ENCODE measurements around the gene CADM2. TPM values are rescaled to one million over a fixed set of nuclear protein-coding genes. Genes with fewer than 3 reads are reported as not detected.
A peak's percentile ranks its signal among the peaks of the same experiment; 100 is the strongest.

The CADM2 gene
- total RNA-seq, 1 donor from 2014 or later = 2.9 TPM

DNA sequence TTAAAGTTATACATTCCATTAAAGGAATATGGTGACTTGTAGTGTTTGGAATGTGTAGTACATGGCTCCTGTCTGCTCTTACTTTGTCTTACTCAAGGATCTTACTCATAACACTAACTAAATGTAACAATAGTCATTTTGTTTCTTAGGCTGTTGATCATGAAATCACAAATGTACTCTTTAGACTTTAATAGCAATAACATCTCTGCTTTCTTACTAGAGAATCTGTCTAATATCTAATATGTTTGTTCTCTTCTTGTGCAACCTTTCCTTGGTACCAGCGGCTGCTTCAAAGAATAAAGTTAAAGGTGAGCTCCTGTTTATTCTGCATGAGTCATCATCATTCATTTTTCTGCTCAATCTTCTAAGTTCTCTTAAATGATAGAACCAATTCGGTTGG lies 767.5 kb downstream of the CADM2 start:
- no peaks in the 10 kb centered on the region for H3K36me3 ChIP-seq (ENCODE audit: insufficient read depth, low read length)
- H3K79me2 ChIP-seq (ENCODE audit: insufficient read depth, low read length) = no peaks in the 10 kb centered on the region
- Mint-ChIP-seq H3K27me3 (ENCODE audit: low read depth, unreplicated experiment) (no peaks in the 10 kb centered on the region), H3K4me3 (ENCODE audit: unreplicated experiment) (no peak overlapping the region), H3K36me3 (ENCODE audit: low read depth, unreplicated experiment) (no peaks in the 10 kb centered on the region), H3K4me1 (ENCODE audit: low read depth, unreplicated experiment) (peaks cover 10% of the 10 kb centered on the region), H3K9me3 (ENCODE audit: unreplicated experiment) (no peaks in the 10 kb centered on the region), H3K27ac (ENCODE audit: unreplicated experiment) (peak overlapping the region; percentile 60)
- no peaks in the 10 kb centered on the region for H4K20me1 ChIP-seq (ENCODE audit: insufficient read depth, low read length)
- no peaks in the 10 kb centered on the region for H3K27me3 ChIP-seq (ENCODE audit: insufficient read depth, low read length)
- H2AFZ ChIP-seq (ENCODE audit: low read depth, low read length) = no peak overlapping the region
- TF ChIP-seq EZH2 (IDR thresholded peaks at IDR 0.05; ENCODE audit: insufficient read depth, low read length) = no peak
- TF ChIP-seq, protein P1, sequence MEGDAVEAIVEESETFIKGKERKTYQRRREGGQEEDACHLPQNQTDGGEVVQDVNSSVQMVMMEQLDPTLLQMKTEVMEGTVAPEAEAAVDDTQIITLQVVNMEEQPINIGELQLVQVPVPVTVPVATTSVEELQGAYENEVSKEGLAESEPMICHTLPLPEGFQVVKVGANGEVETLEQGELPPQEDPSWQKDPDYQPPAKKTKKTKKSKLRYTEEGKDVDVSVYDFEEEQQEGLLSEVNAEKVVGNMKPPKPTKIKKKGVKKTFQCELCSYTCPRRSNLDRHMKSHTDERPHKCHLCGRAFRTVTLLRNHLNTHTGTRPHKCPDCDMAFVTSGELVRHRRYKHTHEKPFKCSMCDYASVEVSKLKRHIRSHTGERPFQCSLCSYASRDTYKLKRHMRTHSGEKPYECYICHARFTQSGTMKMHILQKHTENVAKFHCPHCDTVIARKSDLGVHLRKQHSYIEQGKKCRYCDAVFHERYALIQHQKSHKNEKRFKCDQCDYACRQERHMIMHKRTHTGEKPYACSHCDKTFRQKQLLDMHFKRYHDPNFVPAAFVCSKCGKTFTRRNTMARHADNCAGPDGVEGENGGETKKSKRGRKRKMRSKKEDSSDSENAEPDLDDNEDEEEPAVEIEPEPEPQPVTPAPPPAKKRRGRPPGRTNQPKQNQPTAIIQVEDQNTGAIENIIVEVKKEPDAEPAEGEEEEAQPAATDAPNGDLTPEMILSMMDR (IDR thresholded peaks at IDR 0.05; ENCODE audit: insufficient read depth, low read depth, low read length) = no peak
- H3K27ac ChIP-seq (ENCODE audit: low read depth, low read length) = no peak overlapping the region
- H3K9ac ChIP-seq (ENCODE audit: low read length) = no peak overlapping the region
- no peak for FAIRE-seq
- DNase-seq (ENCODE audit: low read depth) = peak; percentile 34
- H3K4me2 ChIP-seq (ENCODE audit: low read length) = no peak overlapping the region
- H3K9me3 ChIP-seq (ENCODE audit: insufficient read depth, low read depth, low read length) = no peaks in the 10 kb centered on the region
- H3K4me1 ChIP-seq (ENCODE audit: insufficient read depth, low read length) = no peaks in the 10 kb centered on the region
- H3K4me3 ChIP-seq (ENCODE audit: insufficient read depth, low read depth, low read length) = no peak overlapping the region

GRCh38 chr3:85737846-85738245 lies 779.1 kb downstream of the CADM2 start:
- Histone ChIP-seq H2AFZ (ENCODE audit: low read depth, low read length) (no peak overlapping the region), H3K27me3 (ENCODE audit: insufficient read depth, low read length) (no peaks in the 10 kb centered on the region), H4K20me1 (ENCODE audit: insufficient read depth, low read length) (no peaks in the 10 kb centered on the region), H3K4me3 (ENCODE audit: insufficient read depth, low read depth, low read length) (no peak overlapping the region), H3K79me2 (ENCODE audit: insufficient read depth, low read length) (no peaks in the 10 kb centered on the region), H3K4me1 (ENCODE audit: insufficient read depth, low read length) (no peaks in the 10 kb centered on the region), H3K4me2 (ENCODE audit: low read length) (no peak overlapping the region), H3K9ac (ENCODE audit: low read length) (no peak overlapping the region), H3K36me3 (ENCODE audit: insufficient read depth, low read length) (no peaks in the 10 kb centered on the region), H3K27ac (ENCODE audit: low read depth, low read length) (no peak overlapping the region), H3K9me3 (ENCODE audit: insufficient read depth, low read depth, low read length) (no peaks in the 10 kb centered on the region)
- Mint-ChIP-seq H3K4me3 (ENCODE audit: unreplicated experiment) (no peak overlapping the region), H3K27ac (ENCODE audit: unreplicated experiment) (no peak overlapping the region), H3K9me3 (ENCODE audit: unreplicated experiment) (no peaks in the 10 kb centered on the region), H3K27me3 (ENCODE audit: low read depth, unreplicated experiment) (no peaks in the 10 kb centered on the region), H3K36me3 (ENCODE audit: low read depth, unreplicated experiment) (no peaks in the 10 kb centered on the region), H3K4me1 (ENCODE audit: low read depth, unreplicated experiment) (no peaks in the 10 kb centered on the region)
- FAIRE-seq (no peak), DNase-seq (ENCODE audit: low read depth) (peak; percentile 68)
- no peak for TF ChIP-seq EZH2 (IDR thresholded peaks at IDR 0.05; ENCODE audit: insufficient read depth, low read length)
- TF ChIP-seq, protein P1 (IDR thresholded peaks at IDR 0.05; ENCODE audit: insufficient read depth, low read depth, low read length) = no peak

DNA sequence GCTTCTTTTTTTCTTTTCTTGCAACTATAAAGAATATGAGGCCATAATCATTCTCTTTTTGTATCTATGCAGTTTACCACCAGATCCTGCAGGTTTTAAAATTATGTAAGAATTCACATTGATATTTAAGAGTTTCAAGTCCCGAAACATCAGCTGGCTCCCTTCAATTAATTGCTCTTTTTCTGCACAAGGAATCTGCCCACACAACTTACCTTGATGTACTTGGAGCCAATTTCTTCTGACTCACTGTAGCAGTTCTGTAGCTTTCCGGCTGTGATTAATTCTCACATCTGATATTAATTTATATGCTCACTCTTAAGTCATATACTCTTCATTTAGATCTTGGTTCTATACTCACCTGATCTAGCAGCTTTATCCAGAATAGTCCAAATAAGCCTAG lies 781.8 kb downstream of the CADM2 start:
- Histone ChIP-seq H3K9ac (ENCODE audit: low read length) (no peak overlapping the region), H3K79me2 (ENCODE audit: insufficient read depth, low read length) (no peaks in the 10 kb centered on the region), H3K27me3 (ENCODE audit: insufficient read depth, low read length) (no peaks in the 10 kb centered on the region), H3K9me3 (ENCODE audit: insufficient read depth, low read depth, low read length) (no peaks in the 10 kb centered on the region), H4K20me1 (ENCODE audit: insufficient read depth, low read length) (no peaks in the 10 kb centered on the region), H3K4me1 (ENCODE audit: insufficient read depth, low read length) (no peaks in the 10 kb centered on the region), H3K4me3 (ENCODE audit: insufficient read depth, low read depth, low read length) (no peak overlapping the region), H3K36me3 (ENCODE audit: insufficient read depth, low read length) (no peaks in the 10 kb centered on the region), H3K27ac (ENCODE audit: low read depth, low read length) (no peak overlapping the region), H2AFZ (ENCODE audit: low read depth, low read length) (no peak overlapping the region), H3K4me2 (ENCODE audit: low read length) (no peak overlapping the region)
- Mint-ChIP-seq H3K4me1 (ENCODE audit: low read depth, unreplicated experiment) (no peaks in the 10 kb centered on the region), H3K4me3 (ENCODE audit: unreplicated experiment) (no peak overlapping the region), H3K27ac (ENCODE audit: unreplicated experiment) (no peak overlapping the region), H3K9me3 (ENCODE audit: unreplicated experiment) (peaks cover 3% of the 10 kb centered on the region), H3K27me3 (ENCODE audit: low read depth, unreplicated experiment) (no peaks in the 10 kb centered on the region), H3K36me3 (ENCODE audit: low read depth, unreplicated experiment) (no peaks in the 10 kb centered on the region)
- FAIRE-seq (no peak), DNase-seq (ENCODE audit: low read depth) (peak; percentile 22)
- TF ChIP-seq, protein P1 (IDR thresholded peaks at IDR 0.05; ENCODE audit: insufficient read depth, low read depth, low read length) = no peak
- TF ChIP-seq EZH2 (IDR thresholded peaks at IDR 0.05; ENCODE audit: insufficient read depth, low read length) = no peak
